Jurkat, Clone E6-1 (cell line): ENCODE results near the gene PLA2G6.
A peak's percentile ranks its signal among the peaks of the same experiment; 100 is the strongest.

Experiments used
- DNase-seq: peaks from one replicate; pipeline ENCODE4 v3.0.0-alpha.2; 2011; ENCODE audit warnings: low read depth, low spot score
- H3K4me3 ChIP-seq: 2 replicates; pipeline ENCODE4 v1.5.1; 2011; ENCODE audit warnings: mild to moderate bottlenecking, low read length, control low read depth, moderate library complexity

PLA2G6 gene

DNA sequence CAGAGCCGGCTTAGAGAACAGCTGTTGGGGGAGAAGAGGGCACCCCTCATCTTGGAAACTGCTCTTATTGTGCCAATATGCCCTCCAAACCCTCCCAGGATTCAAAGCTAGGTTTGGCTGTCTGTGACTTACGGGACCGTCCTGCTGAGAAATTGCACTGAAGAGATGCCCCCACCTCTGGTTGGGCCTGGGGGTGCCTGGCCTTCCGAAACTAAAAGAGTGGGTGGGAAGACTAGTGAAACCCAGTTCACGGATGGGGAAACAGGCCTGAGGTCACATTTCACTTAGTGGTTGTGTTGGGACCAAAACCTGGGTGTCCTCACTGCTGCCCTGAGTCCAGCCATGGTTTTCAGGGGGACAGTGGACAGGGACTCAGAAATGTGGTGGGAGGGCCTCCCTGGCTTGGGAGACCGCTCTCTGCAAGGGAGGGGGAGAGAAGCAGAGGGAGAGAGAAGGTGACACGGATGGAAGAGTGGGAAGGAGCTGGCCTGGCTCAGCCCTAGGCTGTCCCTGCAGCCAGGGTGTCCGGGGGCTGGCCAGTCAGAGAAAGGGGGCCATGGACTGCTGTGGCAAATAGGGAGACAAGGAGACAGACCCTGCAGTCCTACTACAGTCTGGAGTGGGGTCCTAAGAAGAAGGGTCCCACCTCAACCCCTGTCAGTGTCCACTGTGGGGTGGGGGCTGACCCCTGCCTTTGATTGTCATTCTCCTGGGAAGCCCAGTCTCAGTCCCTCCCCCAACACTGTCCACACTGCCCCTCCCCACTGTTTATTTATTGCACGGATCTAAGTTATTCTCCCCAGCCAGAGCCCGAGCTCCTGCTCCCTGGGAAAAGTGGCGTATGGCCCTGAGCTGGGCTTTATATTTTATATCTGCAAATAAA lies 33.8 kb upstream of the PLA2G6 start:
- no peak for DNase-seq
- H3K4me3 ChIP-seq, result no peak overlapping the region

DNA sequence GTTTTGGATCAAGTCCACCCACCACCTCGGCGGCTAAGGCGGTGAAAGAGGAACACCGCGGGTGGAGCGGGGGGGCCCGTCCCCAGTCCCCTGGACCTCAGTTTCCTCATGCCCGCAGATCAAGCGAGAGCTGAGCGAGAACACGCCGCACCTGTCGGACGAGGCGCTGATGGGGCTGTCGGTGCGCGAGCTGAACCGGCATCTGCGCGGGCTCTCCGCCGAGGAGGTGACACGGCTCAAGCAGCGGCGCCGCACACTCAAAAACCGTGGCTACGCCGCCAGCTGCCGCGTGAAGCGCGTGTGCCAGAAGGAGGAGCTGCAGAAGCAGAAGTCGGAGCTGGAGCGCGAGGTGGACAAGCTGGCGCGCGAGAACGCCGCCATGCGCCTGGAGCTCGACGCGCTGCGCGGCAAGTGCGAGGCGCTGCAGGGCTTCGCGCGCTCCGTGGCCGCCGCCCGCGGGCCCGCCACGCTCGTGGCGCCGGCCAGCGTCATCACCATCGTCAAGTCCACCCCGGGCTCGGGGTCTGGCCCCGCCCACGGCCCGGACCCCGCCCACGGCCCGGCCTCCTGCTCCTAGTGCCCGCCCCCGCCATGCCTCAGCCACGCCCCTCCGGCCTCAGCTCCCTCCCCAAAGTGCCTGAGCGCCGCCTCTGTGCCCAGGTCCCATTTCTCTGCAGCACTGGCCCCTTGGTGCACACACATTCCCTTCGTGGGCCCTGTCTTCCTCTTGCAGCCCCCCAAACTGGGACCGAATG lies 32.8 kb upstream of the PLA2G6 start:
- DNase-seq, result no peak
- 0 out of 2 replicates have a peak overlapping the region, but pooled peaks have one; percentile 3 for H3K4me3 ChIP-seq

DNA sequence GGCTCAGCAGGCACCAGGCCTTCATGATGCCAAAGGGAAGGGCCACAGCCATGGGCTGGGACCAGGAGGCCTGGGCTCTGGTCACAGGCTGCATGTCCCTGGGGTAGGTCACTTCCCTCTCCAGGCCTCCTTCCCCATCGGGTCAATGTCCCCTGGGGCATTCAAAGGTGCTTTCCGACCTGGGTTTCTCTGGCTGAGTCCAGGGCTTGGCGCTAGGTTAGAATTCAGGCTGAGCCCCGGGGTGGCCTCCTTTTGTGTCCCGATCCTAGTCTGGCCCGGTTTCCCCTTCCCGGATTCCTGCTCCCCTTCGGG lies 32.3 kb upstream of the PLA2G6 start:
- no peak for DNase-seq
- H3K4me3 ChIP-seq, result no peak overlapping the region

DNA sequence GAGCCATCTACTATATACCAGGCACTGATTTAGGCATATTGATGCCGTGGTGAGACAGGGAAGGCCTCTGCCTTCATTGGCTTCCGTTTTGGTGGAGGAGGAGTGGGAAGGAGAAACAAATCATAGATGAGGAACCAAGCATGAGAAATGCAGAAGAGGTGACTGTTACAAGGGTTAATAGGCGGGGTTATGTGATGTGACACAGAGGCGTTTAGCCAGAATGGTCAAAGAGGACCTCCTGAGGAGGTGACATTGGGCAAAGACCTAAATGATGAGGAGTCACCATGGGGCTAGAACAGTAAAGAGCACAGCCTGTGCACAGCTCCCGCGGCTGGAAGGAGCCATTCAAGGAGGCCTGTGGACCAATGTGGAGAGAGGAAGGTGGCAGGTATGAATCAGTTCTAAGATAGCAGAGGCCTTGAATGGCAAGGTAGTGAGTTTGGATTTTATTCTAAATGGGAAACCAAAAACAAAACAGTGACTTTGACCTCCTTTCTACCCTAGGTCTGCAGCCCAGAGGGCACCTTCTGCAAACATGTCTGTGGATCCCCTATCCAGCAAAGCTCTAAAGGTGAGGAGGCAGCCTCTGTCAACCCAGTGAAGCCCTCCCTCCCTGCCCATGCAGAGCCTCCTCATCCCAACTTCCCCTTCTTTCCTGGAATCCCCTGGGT lies 31.8 kb upstream of the PLA2G6 start:
- no peak for DNase-seq

GRCh38 chr22:38212442-38212841 lies 30.8 kb upstream of the PLA2G6 start:
- no peak overlapping the region for H3K4me3 ChIP-seq
- DNase-seq, result no peak

More for the DNA sequence above, 31.8 kb upstream of the PLA2G6 start:
- no peak overlapping the region for H3K4me3 ChIP-seq

GRCh38 chr22:38211556-38211955 lies 29.9 kb upstream of the PLA2G6 start:
- DNase-seq, result no peak
- no peak overlapping the region for H3K4me3 ChIP-seq

GRCh38 chr22:38208551-38208968 lies 26.9 kb upstream of the PLA2G6 start:
- no peak overlapping the region for H3K4me3 ChIP-seq
- DNase-seq, result no peak

DNA sequence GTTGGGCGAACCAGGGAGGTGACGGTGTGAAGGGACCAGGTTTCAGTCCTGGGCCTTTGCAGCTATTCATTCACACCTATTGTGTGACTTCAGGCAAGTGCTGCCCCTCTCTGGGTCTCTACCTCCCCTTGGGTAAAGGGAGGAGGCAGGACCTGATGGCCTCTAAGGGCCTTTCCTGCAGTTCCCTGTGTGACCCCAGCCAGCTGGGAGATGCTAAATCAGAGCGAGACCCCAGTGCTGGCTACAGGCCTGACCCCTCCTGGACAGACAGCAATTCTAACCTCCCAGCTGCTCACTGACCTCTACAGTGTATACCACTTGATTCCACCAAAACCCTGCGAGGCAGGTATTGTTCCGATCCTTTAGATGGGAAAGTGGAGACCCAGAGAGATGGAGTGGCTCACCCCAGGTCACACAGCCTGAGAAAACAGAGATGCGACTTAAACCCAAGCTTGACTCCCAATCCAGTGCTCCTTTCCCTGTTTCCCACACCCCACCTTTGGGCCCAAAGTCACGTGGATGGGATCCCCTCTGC lies 26.3 kb upstream of the PLA2G6 start:
- no peak for DNase-seq
- no peak overlapping the region for H3K4me3 ChIP-seq

DNA sequence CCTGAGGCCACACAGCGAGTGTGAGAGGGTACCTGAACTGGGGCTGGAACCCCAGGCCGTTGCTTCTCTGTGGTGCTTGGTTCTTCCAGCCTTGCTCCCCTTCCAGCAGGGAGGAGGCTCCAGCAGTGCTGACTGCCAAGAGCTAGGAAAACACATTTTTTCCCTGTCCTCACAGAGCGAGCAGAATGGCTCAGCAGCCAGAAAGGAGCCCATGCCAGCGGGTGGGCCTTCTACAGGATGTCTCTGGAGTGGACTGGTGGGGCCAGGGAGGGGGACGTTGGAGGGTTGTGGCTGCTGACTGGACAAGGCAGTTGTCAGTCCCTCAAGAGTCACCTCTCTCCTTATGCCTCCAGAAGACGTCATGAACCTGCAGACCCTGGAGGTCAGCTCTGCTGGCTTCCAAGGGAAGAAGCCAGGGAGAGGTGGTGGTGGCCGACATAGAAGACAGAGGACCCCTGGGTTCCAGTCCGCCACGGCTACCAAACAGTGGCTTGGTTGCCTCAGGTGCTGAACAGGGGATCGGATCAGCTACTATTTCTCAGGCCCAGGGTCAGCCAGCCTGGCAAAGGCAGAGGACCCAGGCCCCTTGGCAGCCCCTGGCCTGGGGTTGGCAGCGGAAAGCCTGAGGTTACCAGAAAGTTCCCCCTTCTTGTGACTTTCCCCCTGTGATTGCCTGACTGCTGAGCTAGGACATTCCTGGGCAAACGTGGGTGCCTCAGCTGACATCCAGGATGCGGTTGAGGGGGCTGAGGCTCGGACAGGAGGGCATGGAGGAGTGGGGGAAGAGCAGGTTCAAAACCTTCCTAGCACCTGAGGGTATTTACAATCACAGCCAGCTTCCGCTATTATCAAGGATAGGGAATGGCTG lies 23.9 kb upstream of the PLA2G6 start:
- DNase-seq, result no peak
- no peak overlapping the region for H3K4me3 ChIP-seq

DNA sequence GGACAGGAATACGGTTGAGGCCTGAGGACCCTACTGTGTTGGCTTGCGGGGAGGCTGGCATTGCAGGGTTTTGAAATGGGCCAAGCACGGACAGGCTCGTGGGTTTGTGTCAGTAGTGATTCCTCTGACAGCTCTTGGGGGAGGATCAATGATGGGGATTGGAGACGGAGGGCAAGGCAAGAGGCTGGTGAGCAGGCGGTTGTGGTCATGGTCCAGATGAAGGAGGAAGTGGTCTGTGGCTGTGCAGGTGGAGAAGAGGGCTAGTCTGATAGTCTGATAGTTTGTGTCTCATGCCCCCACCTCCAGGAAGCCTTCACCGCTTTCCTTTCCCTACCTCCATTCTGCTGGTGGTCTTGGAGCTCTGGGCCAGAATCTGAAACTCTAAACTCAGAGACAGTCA lies 23.2 kb upstream of the PLA2G6 start:
- no peak overlapping the region for H3K4me3 ChIP-seq
- no peak for DNase-seq

- H3K4me3 ChIP-seq, result no peak overlapping the region
- no peak for DNase-seq
Measured at GRCh38 chr22:38203855-38204514, 22.4 kb upstream of the PLA2G6 start.

DNA sequence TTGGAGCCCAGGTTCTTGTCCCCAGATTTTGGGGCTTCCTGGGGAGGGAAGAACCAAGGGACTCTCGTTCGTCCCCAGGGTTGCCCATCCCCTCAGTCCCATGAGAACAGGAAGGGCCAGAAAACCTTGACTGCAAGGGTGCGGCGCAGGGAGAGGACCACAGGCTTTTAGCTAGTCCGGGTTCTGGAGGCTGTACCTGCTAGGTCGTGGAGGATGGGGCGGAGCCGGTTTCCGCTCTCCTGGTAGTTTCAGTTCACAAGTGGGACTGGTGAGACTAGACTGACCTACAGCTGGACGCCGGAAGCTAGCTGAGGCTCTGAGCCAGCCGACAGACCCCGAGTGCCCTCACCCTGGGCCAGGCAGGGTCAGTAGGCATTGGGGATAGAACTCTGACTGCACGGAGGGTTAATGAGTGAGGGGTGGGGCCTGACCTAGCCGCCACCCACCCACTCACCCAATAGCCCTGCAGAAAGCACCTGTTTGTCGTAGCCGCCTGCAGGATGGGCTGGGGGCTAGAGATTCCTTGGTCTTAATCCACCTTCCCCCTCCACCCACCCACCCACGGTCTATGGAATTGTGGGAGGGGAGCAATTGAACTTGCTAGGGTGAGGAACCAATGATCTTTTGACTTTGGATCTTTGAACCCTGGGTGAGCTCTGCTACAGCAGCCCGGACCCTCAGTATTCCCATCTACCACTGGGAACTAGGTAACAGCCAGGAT lies 21.6 kb upstream of the PLA2G6 start:
- peak overlapping the region; percentile 61 for H3K4me3 ChIP-seq
- DNase-seq, result no peak

DNA sequence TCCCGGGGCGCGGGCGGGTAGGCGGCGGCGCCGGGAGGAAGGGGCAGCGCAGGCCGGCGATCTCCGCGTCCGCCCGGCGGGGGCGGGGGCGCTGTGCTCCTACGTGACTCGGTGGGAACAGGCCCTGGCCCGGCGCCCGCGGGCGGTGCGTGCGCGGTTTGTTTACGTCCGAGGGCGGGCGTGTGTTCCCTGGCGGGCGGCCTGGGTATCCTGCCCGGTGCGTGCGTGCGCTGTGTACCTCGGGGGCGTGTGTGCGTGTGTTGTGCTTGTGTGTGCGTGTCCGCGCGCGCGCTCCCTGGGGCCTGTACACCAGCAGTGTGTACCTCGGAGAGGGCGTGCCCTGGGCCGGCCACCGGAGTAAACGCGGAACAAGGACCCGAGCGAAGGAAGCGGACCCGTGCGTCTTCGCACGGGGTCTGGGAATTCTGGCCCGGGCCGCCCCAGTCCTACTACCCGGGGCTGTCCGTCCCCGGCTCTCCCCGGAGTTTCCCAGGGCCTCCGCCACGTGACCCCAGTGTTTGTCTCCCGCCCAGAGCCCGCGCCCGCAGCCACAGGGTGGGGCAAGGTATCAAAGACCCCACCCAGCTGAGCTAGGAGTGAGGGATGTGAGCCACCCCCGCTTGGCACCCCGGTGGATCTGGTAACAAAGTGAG lies 20.9 kb upstream of the PLA2G6 start:
- no peak for DNase-seq

DNA sequence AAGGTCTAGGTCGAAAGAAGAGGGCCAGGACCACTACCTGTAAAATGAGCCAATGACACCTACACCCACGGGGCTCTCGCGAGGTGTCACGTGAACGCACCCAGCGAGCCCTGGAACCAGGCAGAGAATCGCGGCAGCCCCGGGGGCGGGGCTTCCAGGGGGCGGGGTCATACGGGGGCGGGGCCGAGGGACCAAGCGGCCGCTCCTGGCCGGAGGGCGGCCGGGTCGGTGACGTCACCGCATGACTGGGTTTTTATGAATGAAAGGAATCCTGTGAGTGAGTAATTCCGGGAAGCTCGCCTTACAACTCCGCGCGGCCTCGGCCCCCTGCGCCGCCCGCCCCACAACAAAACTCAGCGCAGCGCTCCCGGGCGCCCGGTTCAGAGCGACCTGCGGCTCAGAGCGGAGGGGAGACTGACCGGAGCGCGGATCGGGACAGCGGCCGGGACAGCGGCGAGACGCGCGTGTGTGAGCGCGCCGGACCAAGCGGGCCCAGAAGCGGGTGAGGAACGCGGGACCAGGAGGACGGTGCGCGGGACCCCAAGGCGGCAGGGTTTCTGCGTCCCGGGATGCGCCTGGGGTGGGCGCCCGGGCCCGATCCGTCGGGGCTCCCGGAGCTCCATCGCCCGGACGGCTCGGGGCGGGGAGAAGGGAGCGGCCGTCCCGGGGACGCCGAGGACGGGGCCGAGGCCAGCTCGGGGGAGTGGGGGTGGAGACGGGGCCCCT lies 20.2 kb upstream of the PLA2G6 start, which contains the start of gene MAFF:
TSS of gene MAFF (plus strand) at position 284 of the 726 bp plus-strand sequence. CDS start 11,860 bp downstream, outside the sequence.
- DNase-seq, result peak; percentile 70
- peak within 1 kb of the TSS; percentile 61 for H3K4me3 ChIP-seq

More for the DNA sequence above, 20.9 kb upstream of the PLA2G6 start:
- peak overlapping the region; percentile 61 for H3K4me3 ChIP-seq

- H3K4me3 ChIP-seq, result peak overlapping the region; percentile 61
- DNase-seq, result no peak
Measured at GRCh38 chr22:38201371-38201710, 19.7 kb upstream of the PLA2G6 start.

DNA sequence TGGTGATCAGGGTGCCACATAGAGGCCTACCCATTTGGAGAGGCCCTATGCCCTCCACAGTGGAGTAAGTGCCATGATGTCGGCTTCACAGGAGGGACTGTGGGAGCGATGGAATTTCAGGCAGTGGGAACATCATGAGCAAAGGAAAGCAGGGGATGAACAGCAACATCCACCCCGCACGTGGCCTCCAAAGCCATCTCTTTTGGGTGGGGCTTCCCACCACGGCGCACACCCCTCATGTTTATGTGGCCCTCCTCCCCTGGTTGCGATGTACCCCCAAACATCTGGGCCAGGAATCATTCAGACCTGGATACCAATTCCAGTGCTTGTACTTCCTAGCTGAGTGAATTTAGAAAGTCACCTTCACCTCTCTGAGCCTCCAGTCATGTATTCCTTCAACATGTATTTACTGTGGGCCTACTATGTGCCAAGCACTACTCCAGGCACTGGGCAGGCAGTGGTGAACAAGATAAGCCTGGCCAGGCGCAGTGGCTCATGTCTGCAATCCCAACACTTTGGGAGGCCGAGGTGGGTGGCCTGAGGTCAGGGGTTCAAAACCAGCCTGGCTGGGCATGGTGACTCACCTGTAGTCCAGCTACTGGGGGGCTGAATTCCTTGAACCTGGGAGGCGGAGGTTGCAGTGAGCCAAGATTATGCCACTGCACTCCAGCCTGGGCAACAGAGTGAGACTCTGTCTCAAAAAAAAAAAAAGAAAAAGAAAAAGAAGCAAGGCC lies 18.4 kb upstream of the PLA2G6 start:
- DNase-seq, result no peak
- H3K4me3 ChIP-seq, result no peak overlapping the region
